Osteocyte (in vitro differentiated cells): ENCODE data around the gene HRCT1. TPM values are rescaled to one million over a fixed set of nuclear protein-coding genes. Genes with fewer than 3 reads are reported as not detected.

Experiments used
- DNase-seq: peaks from one replicate; pipeline ENCODE4 v3.0.0; 2021; ENCODE audit warnings: mixed read lengths; ENCODE audit not compliant: unreplicated experiment; ENCODE audit errors: extremely low spot score
- H3K27ac Mint-ChIP-seq: one replicate; pipeline ENCODE4 v1.8.0; 2021; ENCODE audit warnings: mild to moderate bottlenecking, mixed read lengths; ENCODE audit not compliant: unreplicated experiment
- H3K27me3 Mint-ChIP-seq: one replicate; pipeline ENCODE4 v1.8.0; 2021; ENCODE audit warnings: mixed read lengths; ENCODE audit not compliant: unreplicated experiment
- H3K36me3 Mint-ChIP-seq: one replicate; pipeline ENCODE4 v1.8.0; 2021; ENCODE audit warnings: mixed read lengths; ENCODE audit not compliant: unreplicated experiment
- H3K4me1 Mint-ChIP-seq: one replicate; pipeline ENCODE4 v1.8.0; 2021; ENCODE audit warnings: mixed read lengths; ENCODE audit not compliant: unreplicated experiment
- H3K4me3 Mint-ChIP-seq: one replicate; pipeline ENCODE4 v1.8.0; 2021; ENCODE audit warnings: mild to moderate bottlenecking, moderate library complexity, mixed read lengths; ENCODE audit not compliant: unreplicated experiment
- H3K9me3 Mint-ChIP-seq: one replicate; pipeline ENCODE4 v1.8.0; 2021; ENCODE audit warnings: mixed read lengths; ENCODE audit not compliant: unreplicated experiment
- long read RNA-seq: library from polyadenylated mRNA; unstranded; transcript quantifications from one replicate; pipeline ENCODE4 v2.0.0, GENCODE V29; 2021
- total RNA-seq: library from RNA; stranded (reverse); gene quantifications from 2 replicates; pipeline ENCODE4 v1.2.1, GENCODE V29; 2021
- TF ChIP-seq, protein P1 (sequence below): fragments of 200-600 bp; sonication (generic); IDR thresholded peaks from 2 replicates; pipeline ENCODE4 v1.5.0; 2021; ENCODE audit warnings: antibody characterized with exemption, mild to moderate bottlenecking, moderate library complexity

HRCT1 gene
- total RNA-seq = 3.0 and 3.7 TPM in 2 replicates
- long read RNA-seq = 0 reads

DNA sequence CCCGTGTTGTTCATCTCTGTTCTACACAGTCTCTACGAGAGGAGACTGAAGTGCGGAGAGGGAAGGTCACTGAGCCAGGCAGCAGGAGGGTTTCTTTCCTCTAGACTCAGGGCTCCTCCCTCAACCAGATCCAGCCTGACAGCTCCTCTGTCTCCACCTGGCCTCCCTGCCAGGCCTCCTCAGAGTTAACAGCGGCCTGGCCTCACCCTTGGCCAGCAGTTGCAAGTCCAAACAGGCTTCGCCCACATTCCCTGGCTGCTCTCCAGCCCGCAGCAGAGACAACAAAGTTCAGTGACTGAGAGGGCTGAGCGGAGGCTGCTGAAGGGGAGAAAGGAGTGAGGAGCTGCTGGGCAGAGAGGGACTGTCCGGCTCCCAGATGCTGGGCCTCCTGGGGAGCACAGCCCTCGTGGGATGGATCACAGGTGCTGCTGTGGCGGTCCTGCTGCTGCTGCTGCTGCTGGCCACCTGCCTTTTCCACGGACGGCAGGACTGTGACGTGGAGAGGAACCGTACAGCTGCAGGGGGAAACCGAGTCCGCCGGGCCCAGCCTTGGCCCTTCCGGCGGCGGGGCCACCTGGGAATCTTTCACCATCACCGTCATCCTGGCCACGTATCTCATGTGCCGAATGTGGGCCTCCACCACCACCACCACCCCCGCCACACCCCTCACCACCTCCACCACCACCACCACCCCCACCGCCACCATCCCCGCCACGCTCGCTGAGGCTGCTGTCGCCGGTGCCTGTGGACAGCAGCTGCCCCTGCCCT lies at the start of gene HRCT1:
Gene HRCT1, plus strand, starts transcription at position 291 of the 768 bp plus-strand sequence. Its CDS starts 86 bp downstream, at position 377.
- peaks cover 2% of the 10 kb centered on the region for H3K27me3 Mint-ChIP-seq
- peaks cover 78% of the 10 kb centered on the region for H3K4me1 Mint-ChIP-seq
- H3K27ac Mint-ChIP-seq = peak within 1 kb of the TSS; percentile 98
- H3K36me3 Mint-ChIP-seq = no peaks in the 10 kb centered on the region
- peak within 1 kb of the TSS; percentile 53 for H3K4me3 Mint-ChIP-seq
- no peaks in the 10 kb centered on the region for H3K9me3 Mint-ChIP-seq
- TF ChIP-seq, protein P1, sequence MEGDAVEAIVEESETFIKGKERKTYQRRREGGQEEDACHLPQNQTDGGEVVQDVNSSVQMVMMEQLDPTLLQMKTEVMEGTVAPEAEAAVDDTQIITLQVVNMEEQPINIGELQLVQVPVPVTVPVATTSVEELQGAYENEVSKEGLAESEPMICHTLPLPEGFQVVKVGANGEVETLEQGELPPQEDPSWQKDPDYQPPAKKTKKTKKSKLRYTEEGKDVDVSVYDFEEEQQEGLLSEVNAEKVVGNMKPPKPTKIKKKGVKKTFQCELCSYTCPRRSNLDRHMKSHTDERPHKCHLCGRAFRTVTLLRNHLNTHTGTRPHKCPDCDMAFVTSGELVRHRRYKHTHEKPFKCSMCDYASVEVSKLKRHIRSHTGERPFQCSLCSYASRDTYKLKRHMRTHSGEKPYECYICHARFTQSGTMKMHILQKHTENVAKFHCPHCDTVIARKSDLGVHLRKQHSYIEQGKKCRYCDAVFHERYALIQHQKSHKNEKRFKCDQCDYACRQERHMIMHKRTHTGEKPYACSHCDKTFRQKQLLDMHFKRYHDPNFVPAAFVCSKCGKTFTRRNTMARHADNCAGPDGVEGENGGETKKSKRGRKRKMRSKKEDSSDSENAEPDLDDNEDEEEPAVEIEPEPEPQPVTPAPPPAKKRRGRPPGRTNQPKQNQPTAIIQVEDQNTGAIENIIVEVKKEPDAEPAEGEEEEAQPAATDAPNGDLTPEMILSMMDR = no peak
- peak; percentile 95 for DNase-seq

DNA sequence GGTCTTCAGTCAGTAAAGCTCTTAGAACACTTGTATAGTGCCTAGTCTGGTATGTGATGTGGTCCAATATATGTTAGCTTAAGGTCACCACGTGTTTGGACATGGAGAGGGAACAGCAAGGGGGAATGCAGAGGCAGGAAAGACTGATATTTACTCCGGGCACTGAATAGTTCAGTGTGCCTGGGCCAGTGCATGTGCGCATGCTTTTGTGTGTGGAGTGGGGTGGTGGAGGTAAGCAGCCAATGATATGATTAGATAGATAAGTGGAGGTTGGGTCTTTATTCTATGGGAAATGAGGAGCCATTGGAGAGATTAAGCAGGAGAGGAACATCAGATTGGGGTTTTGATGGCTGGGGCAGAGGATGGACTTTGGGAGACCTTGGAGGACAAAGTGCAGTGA lies 49.8 kb upstream of the HRCT1 start:
- Mint-ChIP-seq H3K9me3 (no peaks in the 10 kb centered on the region), H3K4me1 (no peaks in the 10 kb centered on the region), H3K27me3 (peaks cover 20% of the 10 kb centered on the region), H3K4me3 (no peak overlapping the region), H3K27ac (no peak overlapping the region), H3K36me3 (peaks cover 11% of the 10 kb centered on the region)
- peak; percentile 19 for DNase-seq
- TF ChIP-seq, protein P1 = no peak

DNA sequence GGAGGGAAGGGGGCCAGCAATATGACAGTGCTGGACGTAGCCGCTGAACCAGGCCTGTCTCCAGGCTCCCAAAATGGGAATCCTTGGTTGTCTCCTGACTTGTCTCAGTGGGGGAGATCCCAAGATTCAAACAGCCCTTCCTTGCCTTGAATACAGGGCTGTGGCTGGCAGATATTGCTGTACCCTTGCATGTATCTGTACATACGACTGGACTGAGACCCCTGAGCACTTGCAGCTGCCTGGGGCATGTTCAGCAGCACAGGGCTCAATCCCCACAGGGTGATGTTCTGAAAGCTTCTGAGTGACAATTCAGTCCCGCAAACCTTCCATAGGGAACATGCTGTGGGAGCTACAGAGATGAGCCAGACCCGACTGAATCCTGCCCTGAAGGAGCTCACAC lies 49.1 kb upstream of the HRCT1 start:
- Mint-ChIP-seq H3K4me1 (no peaks in the 10 kb centered on the region), H3K36me3 (peaks cover 11% of the 10 kb centered on the region), H3K9me3 (no peaks in the 10 kb centered on the region), H3K27me3 (peaks cover 25% of the 10 kb centered on the region), H3K4me3 (no peak overlapping the region), H3K27ac (no peak overlapping the region)
- DNase-seq = peak; percentile 78
- TF ChIP-seq, protein P1 = no peak

DNA sequence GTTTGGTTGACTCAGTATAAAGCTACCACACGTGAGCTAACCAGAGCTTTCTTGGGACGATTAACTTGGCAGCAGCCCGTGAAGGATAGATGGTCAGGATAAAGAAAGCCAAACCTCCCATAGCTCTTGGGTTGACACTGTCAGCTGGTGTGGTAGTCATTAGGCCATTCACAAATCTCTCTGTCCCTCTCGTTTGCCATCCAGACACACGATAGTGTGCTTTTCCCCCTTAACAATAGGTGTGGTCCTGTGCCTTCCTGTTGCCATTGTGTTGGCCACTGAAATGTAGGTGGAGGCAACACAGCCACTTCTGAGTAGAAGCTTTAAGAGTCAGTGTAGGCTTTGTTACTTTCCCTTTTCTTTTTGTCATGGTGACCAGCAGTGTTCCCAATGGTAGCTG lies 47.5 kb upstream of the HRCT1 start:
- peaks cover 40% of the 10 kb centered on the region for H3K27me3 Mint-ChIP-seq
- H3K4me1 Mint-ChIP-seq = no peaks in the 10 kb centered on the region
- H3K27ac Mint-ChIP-seq = no peak overlapping the region

More for the DNA sequence above, 47.5 kb upstream of the HRCT1 start:
- H3K4me3 Mint-ChIP-seq = no peak overlapping the region
- peak; percentile 7 for DNase-seq
- peaks cover 6% of the 10 kb centered on the region for H3K36me3 Mint-ChIP-seq
- TF ChIP-seq, protein P1 = no peak
- no peaks in the 10 kb centered on the region for H3K9me3 Mint-ChIP-seq
